Smooth muscle cell (in vitro differentiated cells): Measurements from ENCODE around the gene LEMD1. TPM values are rescaled to one million over a fixed set of nuclear protein-coding genes. Genes with fewer than 3 reads are reported as not detected.

Source experiments
- DNase-seq: peaks from one replicate; lab custom pipeline; 2025; ENCODE audit not compliant: unreplicated experiment; lab: John Stamatoyannopoulos, UW
- H2AFZ ChIP-seq: fragments of 200-600 bp; sonication (generic); 2 replicates; pipeline ENCODE4 v1.6.0; 2016; ENCODE audit warnings: antibody characterized with exemption, low read depth, mild to moderate bottlenecking
- H3F3A ChIP-seq: fragments of 200-600 bp; sonication (generic); 2 replicates; pipeline ENCODE4 v1.6.0; 2017; ENCODE audit warnings: antibody characterized with exemption, low read depth
- H3K27ac ChIP-seq: fragments of 200-600 bp; sonication (generic); 2 replicates; pipeline ENCODE4 v1.5.1; 2016; ENCODE audit warnings: low read depth, mild to moderate bottlenecking
- H3K27me3 ChIP-seq: fragments of 200-600 bp; sonication (generic); 2 replicates; pipeline ENCODE4 v1.6.1; 2016; ENCODE audit warnings: low read depth, mild to moderate bottlenecking
- H3K36me3 ChIP-seq: fragments of 200-600 bp; sonication (generic); 2 replicates; pipeline ENCODE4 v1.5.1; 2016; ENCODE audit warnings: low read depth
- H3K4me1 ChIP-seq: fragments of 200-600 bp; sonication (generic); 2 replicates; pipeline ENCODE4 v1.5.1; 2016; ENCODE audit warnings: low read depth
- H3K4me2 ChIP-seq: fragments of 200-600 bp; sonication (generic); 2 replicates; pipeline ENCODE4 v1.6.0; 2016; ENCODE audit warnings: mild to moderate bottlenecking
- H3K4me3 ChIP-seq: fragments of 200-600 bp; sonication (generic); 2 replicates; pipeline ENCODE4 v1.5.1; 2016; ENCODE audit warnings: mild to moderate bottlenecking
- H3K79me2 ChIP-seq: fragments of 200-600 bp; sonication (generic); 2 replicates; pipeline ENCODE4 v1.6.0; 2016; ENCODE audit warnings: low read depth, mild to moderate bottlenecking
- H3K9ac ChIP-seq: fragments of 200-600 bp; sonication (generic); 2 replicates; pipeline ENCODE4 v1.6.0; 2016; ENCODE audit warnings: low read depth
- H3K9me3 ChIP-seq: fragments of 200-600 bp; sonication (generic); replicated peaks from 2 replicates; pipeline ENCODE4 v1.5.1; 2016; ENCODE audit warnings: low read depth
- H4K20me1 ChIP-seq: fragments of 200-600 bp; sonication (generic); 2 replicates; pipeline ENCODE4 v1.6.0; 2016; ENCODE audit warnings: low read depth
- CTCF ChIP-seq: fragments of 200-600 bp; sonication (generic); IDR thresholded peaks from 2 replicates; pipeline ENCODE4 v1.5.1; 2017; ENCODE audit warnings: borderline replicate concordance, mild to moderate bottlenecking, antibody characterized with exemption; ENCODE audit not compliant: insufficient read depth, poor library complexity, severe bottlenecking
- WGBS: methylation state at CpG from one replicate; pipeline ENCODE4 v1.1.7; 2016; ENCODE audit warnings: low lambda C conversion rate; 5-methylcytosine and 5-hydroxymethylcytosine counted together
- polyA plus RNA-seq: library from polyadenylated mRNA; unstranded; fragments of >200 nt; fragmentation: Nextera tagmentation; extraction: Ambion mirVana; gene quantifications from 2 replicates; pipeline ENCODE4 v1.2.1, GENCODE V29; 2016
- total RNA-seq: library from RNA; depleted of rRNA; stranded (reverse); fragments of >200 nt; gene quantifications from 2 replicates; pipeline ENCODE4 v1.2.3, GENCODE V29; 2014

Gene LEMD1
- total and polyA plus RNA-seq, 2 experiments from 2014 or later, result 5.8 to 8.0 TPM

- Histone ChIP-seq H4K20me1 (no peaks in the 10 kb centered on the region), H3K9ac (no peak overlapping the region), H3K36me3 (no peaks in the 10 kb centered on the region), H3K9me3 (no peaks in the 10 kb centered on the region), H3F3A (no peaks in the 10 kb centered on the region), H3K4me3 (no peak overlapping the region), H3K4me2 (no peak overlapping the region), H3K27me3 (peaks cover 54% of the 10 kb centered on the region), H3K79me2 (peaks cover 13% of the 10 kb centered on the region), H2AFZ (no peak overlapping the region), H3K27ac (no peak overlapping the region), H3K4me1 (peaks cover 58% of the 10 kb centered on the region)
- 72% methylated on average over 5 of the region's 5 CpGs for WGBS
- no peak for TF ChIP-seq CTCF
- DNase-seq, result no peak
Measured at GRCh38 chr1:205452933-205453332, 31.1 kb upstream of the LEMD1 start.

GRCh38 chr1:205452364-205452763 is 30.5 kb upstream of the LEMD1 start:
- no peaks in the 10 kb centered on the region for H4K20me1 ChIP-seq
- H3F3A ChIP-seq, result no peaks in the 10 kb centered on the region
- H2AFZ ChIP-seq, result no peak overlapping the region
- no peak for DNase-seq
- peaks cover 63% of the 10 kb centered on the region for H3K4me1 ChIP-seq
- TF ChIP-seq CTCF, result no peak
- H3K36me3 ChIP-seq, result no peaks in the 10 kb centered on the region
- no peak overlapping the region for H3K4me3 ChIP-seq
- no peak overlapping the region for H3K9ac ChIP-seq
- WGBS, result 60% methylated on average over 2 of the region's 2 CpGs
- no peak overlapping the region for H3K4me2 ChIP-seq
- peaks cover 16% of the 10 kb centered on the region for H3K79me2 ChIP-seq
- no peaks in the 10 kb centered on the region for H3K9me3 ChIP-seq
- peaks cover 48% of the 10 kb centered on the region for H3K27me3 ChIP-seq
- no peak overlapping the region for H3K27ac ChIP-seq

GRCh38 chr1:205451759-205452164 is 29.9 kb upstream of the LEMD1 start:
- Histone ChIP-seq H3K27me3 (peaks cover 42% of the 10 kb centered on the region), H3K4me3 (no peak overlapping the region), H4K20me1 (peaks cover 3% of the 10 kb centered on the region), H3K36me3 (no peaks in the 10 kb centered on the region), H3K4me2 (no peak overlapping the region), H2AFZ (no peak overlapping the region), H3K9ac (no peak overlapping the region), H3K27ac (peak overlapping the region; percentile 76), H3K79me2 (peaks cover 16% of the 10 kb centered on the region), H3K9me3 (no peaks in the 10 kb centered on the region), H3K4me1 (peaks cover 69% of the 10 kb centered on the region), H3F3A (peaks cover 3% of the 10 kb centered on the region)
- no peak for DNase-seq
- TF ChIP-seq CTCF, result no peak
- WGBS, result 30% methylated on average over 2 of the region's 2 CpGs

- no peaks in the 10 kb centered on the region for H3K36me3 ChIP-seq
- H3K4me2 ChIP-seq, result no peak overlapping the region
- no peak overlapping the region for H3K4me3 ChIP-seq
- peaks cover 7% of the 10 kb centered on the region for H4K20me1 ChIP-seq
- H3K27me3 ChIP-seq, result peaks cover 36% of the 10 kb centered on the region
- H3F3A ChIP-seq, result peaks cover 4% of the 10 kb centered on the region
- DNase-seq, result no peak
- peak overlapping the region; percentile 76 for H3K27ac ChIP-seq
- peaks cover 16% of the 10 kb centered on the region for H3K79me2 ChIP-seq
- WGBS, result 42% methylated on average over 5 of the region's 5 CpGs
- no peak for TF ChIP-seq CTCF
- no peak overlapping the region for H2AFZ ChIP-seq
- H3K9me3 ChIP-seq, result no peaks in the 10 kb centered on the region
- H3K4me1 ChIP-seq, result peaks cover 70% of the 10 kb centered on the region
- H3K9ac ChIP-seq, result no peak overlapping the region
Measured at GRCh38 chr1:205451202-205451601, 29.3 kb upstream of the LEMD1 start.
